PC-3 (cell line): ENCODE data around the gene ALOX12B.

Experiments used
- CTCF ChIP-seq: fragments of 300-600 bp; sonication (generic); conservative IDR thresholded peaks from 2 replicates; pipeline ENCODE4 v1.5.1; 2017; ENCODE audit warnings: antibody characterized with exemption, low read depth, mild to moderate bottlenecking, low read length
- EZH2 ChIP-seq: fragments of 300-600 bp; sonication (generic); IDR thresholded peaks from one replicate; pipeline ENCODE4 v1.6.1; 2017; ENCODE audit warnings: antibody characterized with exemption, mild to moderate bottlenecking, low read length; ENCODE audit not compliant: unreplicated experiment
- EZH2phosphoT487 ChIP-seq: fragments of 300-600 bp; sonication (generic); IDR thresholded peaks from 2 replicates; pipeline ENCODE4 v1.6.1; 2018; ENCODE audit warnings: mild to moderate bottlenecking, antibody characterized with exemption, low read length, borderline replicate concordance

- TF ChIP-seq CTCF = peak; percentile 73
- TF ChIP-seq EZH2 = no peak
- no peak for TF ChIP-seq EZH2phosphoT487
Observed at GRCh38 chr17:8060274-8060673, 27.2 kb downstream of the ALOX12B start.
